GM10248 (cell line): Measurements from ENCODE around the gene EFCAB13.

Experiments
- CTCF ChIA-PET: fragments of 300-600 bp; sonication (Branson Sonifier 250); formaldehyde crosslinking; extraction: SDS; loops from one replicate; lab custom pipeline; 2021; ENCODE audit warnings: antibody characterized with exemption; lab: Yijun Ruan, JAX
- POLR2A ChIA-PET: fragments of 350-650 bp; sonication (Branson Sonifier 250); formaldehyde crosslinking; extraction: SDS; loops from one replicate; lab custom pipeline; 2020; ENCODE audit warnings: antibody characterized with exemption; lab: Yijun Ruan, JAX
- DNase-seq: peaks from one replicate; pipeline ENCODE4 v3.0.0; 2012; ENCODE audit errors: extremely low spot score
- TF ChIP-seq, protein P1 (sequence below): IDR thresholded peaks from 2 replicates; pipeline ENCODE4 v1.5.1; 2012; ENCODE audit warnings: mild to moderate bottlenecking, low read depth; ENCODE audit errors: extremely low read depth, missing control alignments, control extremely low read depth

Gene EFCAB13

DNA sequence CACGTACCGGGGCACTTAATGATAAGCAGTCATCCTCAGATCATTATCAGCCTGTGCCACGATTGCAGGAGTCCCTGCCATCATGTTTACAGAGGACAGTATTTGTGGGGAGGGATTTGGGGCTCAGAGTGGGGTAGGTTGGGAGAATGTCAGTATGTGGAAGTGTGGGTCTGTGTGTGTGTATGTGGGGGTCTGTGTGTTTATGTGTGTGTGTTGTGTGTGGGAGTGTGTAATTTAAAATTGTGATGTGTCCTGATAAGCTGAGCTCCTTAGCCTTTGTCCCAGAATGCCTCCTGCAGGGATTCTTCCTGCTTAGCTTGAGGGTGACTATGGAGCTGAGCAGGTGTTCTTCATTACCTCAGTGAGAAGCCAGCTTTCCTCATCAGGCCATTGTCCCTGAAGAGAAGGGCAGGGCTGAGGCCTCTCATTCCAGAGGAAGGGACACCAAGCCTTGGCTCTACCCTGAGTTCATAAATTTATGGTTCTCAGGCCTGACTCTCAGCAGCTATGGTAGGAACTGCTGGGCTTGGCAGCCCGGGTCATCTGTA, 13.5 kb upstream of the EFCAB13 start:
- no peak for DNase-seq

DNA sequence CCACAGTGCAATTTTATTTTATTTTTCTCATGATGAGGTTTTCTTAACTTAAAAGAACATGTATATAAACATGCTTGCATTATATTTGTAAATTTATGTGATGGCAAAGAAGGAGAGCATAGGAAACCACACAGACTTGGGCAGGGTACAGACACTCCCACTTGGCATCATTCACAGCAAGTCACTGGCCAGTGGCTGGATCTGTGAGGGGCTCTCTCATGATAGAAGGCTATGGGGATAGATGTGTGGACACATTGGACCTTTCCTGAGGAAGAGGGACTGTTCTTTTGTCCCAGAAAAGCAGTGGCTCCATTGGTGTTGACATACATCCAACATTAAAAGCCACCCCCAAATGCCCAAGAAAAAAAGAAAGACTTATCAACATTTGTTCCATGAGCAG, 12.3 kb upstream of the EFCAB13 start:
- TF ChIP-seq, protein P1, sequence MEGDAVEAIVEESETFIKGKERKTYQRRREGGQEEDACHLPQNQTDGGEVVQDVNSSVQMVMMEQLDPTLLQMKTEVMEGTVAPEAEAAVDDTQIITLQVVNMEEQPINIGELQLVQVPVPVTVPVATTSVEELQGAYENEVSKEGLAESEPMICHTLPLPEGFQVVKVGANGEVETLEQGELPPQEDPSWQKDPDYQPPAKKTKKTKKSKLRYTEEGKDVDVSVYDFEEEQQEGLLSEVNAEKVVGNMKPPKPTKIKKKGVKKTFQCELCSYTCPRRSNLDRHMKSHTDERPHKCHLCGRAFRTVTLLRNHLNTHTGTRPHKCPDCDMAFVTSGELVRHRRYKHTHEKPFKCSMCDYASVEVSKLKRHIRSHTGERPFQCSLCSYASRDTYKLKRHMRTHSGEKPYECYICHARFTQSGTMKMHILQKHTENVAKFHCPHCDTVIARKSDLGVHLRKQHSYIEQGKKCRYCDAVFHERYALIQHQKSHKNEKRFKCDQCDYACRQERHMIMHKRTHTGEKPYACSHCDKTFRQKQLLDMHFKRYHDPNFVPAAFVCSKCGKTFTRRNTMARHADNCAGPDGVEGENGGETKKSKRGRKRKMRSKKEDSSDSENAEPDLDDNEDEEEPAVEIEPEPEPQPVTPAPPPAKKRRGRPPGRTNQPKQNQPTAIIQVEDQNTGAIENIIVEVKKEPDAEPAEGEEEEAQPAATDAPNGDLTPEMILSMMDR: no peak
- no peak for DNase-seq
- ChIA-PET POLR2A (no interaction called here), CTCF (interaction anchor here (0.7 to 6.3 kb wide), 11 partner anchors 10 to 305 kb away, joined by 3 to 107 read pairs (median 4); partner anchors contain the start of gene EFCAB13)

More for the DNA sequence above, 13.5 kb upstream of the EFCAB13 start:
- TF ChIP-seq, protein P1: no peak
- POLR2A ChIA-PET: no interaction called here
- CTCF ChIA-PET: interaction anchor here (1.1 to 4.1 kb wide), 4 partner anchors 9 to 80 kb away, joined by 4 to 18 read pairs (median 7); no protein-coding TSS in a partner anchor

DNA sequence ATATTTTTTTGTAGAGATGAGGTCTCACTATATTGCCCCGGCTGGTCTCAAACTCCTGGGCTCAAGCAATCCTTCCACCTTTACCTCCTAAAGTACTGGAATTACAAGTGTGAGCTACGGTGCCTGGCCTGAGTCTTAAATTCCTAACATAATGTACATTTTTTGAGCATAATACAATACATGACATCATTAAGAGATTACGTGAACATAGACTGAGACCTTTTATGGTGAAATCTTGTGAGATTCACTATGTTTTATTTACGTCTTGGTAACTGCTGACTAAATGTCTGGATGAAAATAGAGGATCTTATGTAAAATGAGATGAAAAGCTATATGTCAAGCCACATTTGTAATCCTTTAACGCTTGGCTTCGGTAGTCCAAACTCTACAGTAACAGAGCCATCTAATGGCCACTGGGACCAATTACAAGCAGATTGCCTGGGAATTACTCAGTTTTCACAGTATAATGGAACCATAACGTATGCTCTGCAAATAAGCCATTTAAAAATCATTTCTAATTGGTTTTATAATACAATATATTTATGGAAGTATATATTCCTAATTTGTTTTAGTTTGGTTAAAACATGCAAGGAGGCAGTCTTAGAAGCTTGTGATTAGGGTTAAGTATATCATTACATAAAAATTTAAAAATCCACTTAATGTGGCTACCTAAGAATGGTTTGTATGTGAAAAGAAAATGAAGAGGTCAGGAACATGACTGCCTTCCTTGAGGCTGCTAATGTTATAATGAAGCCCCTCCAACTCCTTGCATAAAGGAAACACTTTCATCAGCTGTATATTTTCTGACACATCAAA, 8.1 kb upstream of the EFCAB13 start:
- peak; percentile 67 for DNase-seq
- TF ChIP-seq, protein P1: peak; percentile 89
- ChIA-PET POLR2A (interaction anchor here (0.5 kb wide), 1 partner anchor 378 kb away, joined by 4 read pairs; the partner anchor contains the start of gene TBKBP1), CTCF (interaction anchor here (0.6 to 6.3 kb wide), 39 partner anchors 8 to 353 kb away, joined by 3 to 107 read pairs (median 4); partner anchors contain the start of genes CDC27, EFCAB13 and MYL4)

DNA sequence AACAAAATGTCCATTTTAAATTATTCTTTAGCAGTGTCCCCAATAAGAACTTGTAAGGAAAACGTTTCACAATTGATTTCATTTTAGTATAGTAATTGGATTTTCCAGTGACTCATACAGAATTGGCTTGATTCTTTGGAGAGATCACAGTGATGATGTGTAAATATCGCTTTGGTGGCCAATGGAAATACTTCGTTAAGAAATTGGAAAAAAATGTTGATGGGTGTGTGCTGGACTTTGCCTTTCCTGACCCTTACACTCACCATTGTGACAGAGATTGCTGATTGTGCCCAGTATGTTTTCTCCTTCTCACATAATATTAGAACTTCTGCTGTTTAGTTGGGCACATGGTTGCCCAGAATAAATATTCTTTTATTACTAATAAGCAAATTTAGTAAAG, 7.4 kb upstream of the EFCAB13 start:
- no peak for DNase-seq
- ChIA-PET POLR2A (no interaction called here), CTCF (interaction anchor here (0.8 to 6.3 kb wide), 22 partner anchors 8 to 161 kb away, joined by 3 to 107 read pairs (median 10); partner anchors contain the start of genes CDC27, EFCAB13 and MYL4)
- TF ChIP-seq, protein P1: no peak

DNA sequence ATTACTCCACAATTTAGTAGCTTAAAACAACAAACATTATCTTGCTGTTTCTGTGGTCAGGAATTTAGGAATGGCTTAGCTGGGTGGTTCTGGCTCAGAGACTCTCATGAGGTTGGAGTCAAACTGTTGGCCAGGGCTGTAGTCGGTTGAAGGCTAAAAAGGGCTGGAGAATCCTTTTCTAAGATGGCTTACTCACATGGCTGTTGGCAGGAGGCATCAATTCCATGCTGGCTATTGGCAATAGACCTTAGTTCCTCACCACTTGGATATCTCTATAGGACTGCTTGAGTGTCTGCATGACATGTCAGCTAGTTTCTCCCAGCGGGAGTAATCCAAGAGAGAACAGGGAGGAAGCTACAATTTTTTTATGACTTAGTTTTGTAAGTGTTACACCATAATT, 6.6 kb upstream of the EFCAB13 start:
- DNase-seq: no peak
- TF ChIP-seq, protein P1: no peak
- CTCF ChIA-PET: interaction anchor here (0.8 to 6.3 kb wide), 11 partner anchors 12 to 144 kb away, joined by 3 to 107 read pairs (median 12); partner anchors contain the start of genes CDC27 and MYL4
- POLR2A ChIA-PET: no interaction called here

DNA sequence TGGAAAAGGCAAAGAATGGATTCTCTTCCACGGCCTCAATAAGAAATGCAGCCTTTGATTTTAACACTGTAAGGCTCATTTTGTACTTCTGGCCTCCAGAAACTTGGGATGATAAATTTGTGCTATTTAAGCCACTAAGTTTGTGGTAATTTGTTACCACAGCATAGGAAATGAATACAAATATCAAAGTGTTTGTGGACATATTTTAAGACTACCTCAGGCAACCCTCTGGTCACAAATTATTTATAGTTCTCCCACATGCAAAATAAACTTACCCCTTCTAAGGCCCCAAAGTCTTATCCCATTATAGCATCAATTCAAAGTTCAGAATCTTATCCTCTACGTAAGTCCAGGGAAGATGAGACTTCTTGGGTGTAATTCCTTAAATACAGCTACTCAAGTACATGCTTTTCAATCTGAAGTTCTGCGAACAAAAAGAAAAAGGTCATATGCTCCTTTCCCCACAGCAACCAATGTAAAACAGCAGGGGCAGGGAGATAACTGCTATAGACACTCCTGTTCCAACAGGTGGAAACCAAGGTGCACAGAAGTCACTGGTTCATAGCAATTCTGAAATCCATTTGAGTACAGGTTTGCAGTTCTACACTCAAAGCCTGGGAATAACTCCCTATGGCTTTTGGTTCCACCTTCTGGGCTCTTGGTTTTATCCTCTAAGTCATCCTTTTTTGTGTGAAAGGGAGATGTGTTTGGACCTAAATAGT, 5.4 kb upstream of the EFCAB13 start:
- CTCF ChIA-PET: interaction anchor here (1.3 kb wide), 1 partner anchor 88 kb away, joined by 4 read pairs; no protein-coding TSS in a partner anchor
- POLR2A ChIA-PET: no interaction called here
- no peak for DNase-seq
- TF ChIP-seq, protein P1: no peak
